K562 (cell line): ENCODE measurements around the gene GTF3C1. TPM values are rescaled to one million over a fixed set of nuclear protein-coding genes. Genes with fewer than 3 reads are reported as not detected.

Source experiments
- ATAC-seq: fragments of 200-7000 bp; cut with Tn5 transposase; 3 replicates; pipeline ENCODE4 v1.9.1; 2020; ENCODE audit warnings: moderate library complexity
- BruUV-seq: library from RNA; stranded (reverse); fragments of 400-500 nt; replicated peaks from 2 replicates; lab custom pipeline; 2021; lab: Mats Ljungman, UMichigan
- CTCF ChIA-PET: fragments of 300-600 bp; formaldehyde crosslinking; extraction: SDS; loops from one replicate; lab custom pipeline; 2021; ENCODE audit warnings: low intra/inter-chr PET ratio; lab: Yijun Ruan, JAX
- POLR2A ChIA-PET: fragments of 300-600, 350-650 bp; sonication (Branson Sonifier 250); formaldehyde crosslinking; extraction: SDS; loops from one replicate; lab custom pipeline; 2021; ENCODE audit warnings: antibody characterized with exemption, inconsistent platforms; lab: Yijun Ruan, JAX
- DNase-seq, 4 experiments: peaks; one replicate each; pipeline versions ENCODE4 v3.0.0 to v3.0.0-alpha.2; 2011 to 2018; ENCODE audit warnings: low spot score in 3 of 4, mixed read lengths in 3 of 4; ENCODE audit errors: extremely low read depth in 1 of 4
- FAIRE-seq: peaks from 2 replicates; lab custom pipeline; 2011; peaks lifted over from hg19 to GRCh38; lab: Jason Lieb, UNC
- H2AFZ ChIP-seq: 2 replicates; pipeline ENCODE4 v1.6.0; 2011; ENCODE audit warnings: low read depth, low read length, control low read depth, inconsistent platforms
- H3K27ac ChIP-seq: fragments of 200-600 bp; 3 replicates; pipeline ENCODE4 v1.8.0; 2011; ENCODE audit warnings: low read depth, mild to moderate bottlenecking, control low read depth, inconsistent platforms, low read length, moderate library complexity, mixed read lengths; ENCODE audit errors: extremely low read depth
- H3K27me3 ChIP-seq, 2 experiments: fragments of 300-600 bp in 1 of 2; 2 replicates in 1 of 2; 3 replicates in 1 of 2; pipeline versions ENCODE4 v1.6.0 to v1.8.0; 2011; ENCODE audit warnings: inconsistent platforms in 2 of 2, low read length in 2 of 2, mild to moderate bottlenecking in 1 of 2, mixed read lengths in 1 of 2, moderate library complexity in 1 of 2; ENCODE audit not compliant: control insufficient read depth in 2 of 2, insufficient read depth in 2 of 2
- H3K36me3 ChIP-seq: fragments of 300-600 bp; 3 replicates; pipeline ENCODE4 v1.8.0; 2011; ENCODE audit warnings: mild to moderate bottlenecking, low read length, inconsistent platforms; ENCODE audit not compliant: control insufficient read depth, insufficient read depth
- H3K4me1 ChIP-seq, 2 experiments: fragments of 200-600 bp in 1 of 2; replicated peaks in 1 of 2; 2 replicates in 1 of 2; 3 replicates in 1 of 2; pipeline versions ENCODE4 v1.5.1 to v1.8.0; 2011; ENCODE audit warnings: inconsistent platforms in 2 of 2, low read length in 2 of 2, mild to moderate bottlenecking in 1 of 2, mixed read lengths in 1 of 2, moderate library complexity in 1 of 2; ENCODE audit not compliant: control insufficient read depth in 2 of 2, insufficient read depth in 2 of 2
- H3K4me2 ChIP-seq: 2 replicates; pipeline ENCODE4 v1.6.1; 2011; ENCODE audit warnings: low read length, control low read depth, inconsistent platforms, mixed read lengths; ENCODE audit not compliant: insufficient read depth
- H3K4me3 ChIP-seq: fragments of 200-600 bp; sonication (generic), shearing (Covaris generic); 2 replicates; pipeline ENCODE4 v1.5.1; 2016; ENCODE audit warnings: control low read depth, inconsistent platforms
- H3K79me2 ChIP-seq: fragments of 200-600 bp; 3 replicates; pipeline ENCODE4 v1.8.0; 2011; ENCODE audit warnings: low read length, inconsistent platforms; ENCODE audit not compliant: control insufficient read depth, insufficient read depth
- H3K9ac ChIP-seq, 2 experiments: 2 replicates each; pipeline versions ENCODE4 v1.6.0 to v1.6.1; 2011; ENCODE audit warnings: low read depth in 2 of 2, low read length in 2 of 2, control low read depth in 1 of 2, inconsistent platforms in 1 of 2, mild to moderate bottlenecking in 1 of 2, mixed read lengths in 1 of 2; ENCODE audit not compliant: insufficient read depth in 1 of 2
- H3K9me1 ChIP-seq: one replicate; pipeline ENCODE4 v1.6.0; 2011; ENCODE audit warnings: inconsistent platforms, mild to moderate bottlenecking, low read length, moderate library complexity; ENCODE audit not compliant: control insufficient read depth, insufficient read depth
- H3K9me3 ChIP-seq: replicated peaks from 2 replicates; pipeline ENCODE4 v1.5.1; 2011; ENCODE audit warnings: low read depth, low read length, inconsistent platforms; ENCODE audit not compliant: control insufficient read depth, insufficient read depth
- H4K20me1 ChIP-seq: replicated peaks from 2 replicates; pipeline ENCODE4 v1.6.1; 2011; ENCODE audit warnings: low read length, inconsistent platforms, mixed read lengths; ENCODE audit not compliant: control insufficient read depth, insufficient read depth
- PRDM10 ChIP-seq: fragments of 450-650 bp; IDR thresholded peaks from 2 replicates; pipeline ENCODE4 v1.6.1; 2018; ENCODE audit not compliant: partially characterized antibody
- ZNF316 ChIP-seq: fragments of 450-650 bp; IDR thresholded peaks from 2 replicates; pipeline ENCODE4 v1.6.1; 2016
- WGBS: fragments of 100-300 bp; shearing (Covaris generic); methylation state at CpG from one replicate; pipeline ENCODE4 v1.1.6; 2016; ENCODE audit warnings: low coverage, mixed read lengths; ENCODE audit not compliant: insufficient coverage; ENCODE audit errors: missing lambda C conversion rate; 5-methylcytosine and 5-hydroxymethylcytosine counted together
- in situ Hi-C: fragments of 300-500 bp; cut with MboI; formaldehyde crosslinking; loops from 4 replicates; pipeline ENCODE4 v1.15.0; 2018; ENCODE audit warnings: inconsistent platforms, mixed read lengths
- intact Hi-C: fragments of 100-400 bp; cut with micrococcal nuclease; formaldehyde crosslinking; loops from 2 replicates; pipeline ENCODE4 v1.14.2; 2022
- polyA plus RNA-seq, 8 experiments: library from polyadenylated mRNA; depleted of rRNA in 4 of 8; stranded (reverse) in 5 of 8; unstranded in 3 of 8; fragments of >200 nt; fragmentation: Nextera tagmentation in 2 of 8; fragmentation: Illumina TruSeq in 1 of 8; extraction: Ambion mirVana in 2 of 8; extraction: Trizol in 1 of 8; gene quantifications; 2 replicates each; pipeline versions ENCODE4 v1.2.1 to v1.2.3, GENCODE V29; 2011 to 2014; ENCODE audit warnings: inconsistent platforms in 1 of 8, missing spikeins in 1 of 8
- total RNA-seq, 7 experiments: library from RNA; depleted of rRNA in 6 of 7; stranded (reverse); fragments of >200 nt in 6 of 7; fragmentation: Illumina TruSeq in 2 of 7; extraction: Trizol in 2 of 7; gene quantifications; 2 replicates each; pipeline versions ENCODE4 v1.2.1 to v1.2.3, GENCODE V29; 2011 to 2021; ENCODE audit warnings: low replicate concordance in 1 of 7

Gene GTF3C1
- total and polyA plus RNA-seq, 9 of the 15 experiments (the other 6 are each of a cell fraction or from before 2014, with no cell fraction given) = 0.72 to 63.6 (median 30.9) TPM

- Histone ChIP-seq H3K4me2 (no peak overlapping the region), H3K9me3 (no peaks in the 10 kb centered on the region), H3K4me3 (no peak overlapping the region), H3K9me1 (no peaks in the 10 kb centered on the region), H3K36me3 (no peaks in the 10 kb centered on the region), H3K27me3 (no peaks in the 10 kb centered on the region), H3K27ac (no peak overlapping the region), H3K79me2 (0 out of 3 replicates have a peak, but pooled peaks cover 2% of the 10 kb centered on the region), H3K9ac (no peak overlapping the region), H4K20me1 (no peaks in the 10 kb centered on the region), H3K4me1 (peaks cover 11 to 12% of the 10 kb centered on the region in 2 experiments), H2AFZ (no peak overlapping the region)
- CTCF ChIA-PET = no interaction called here
- intact Hi-C loops (no loop called here), in situ Hi-C loops (no loop called here)
- WGBS = 92% methylated on average over 4 of the region's 4 CpGs
- no TSS peak for BruUV-seq
- POLR2A ChIA-PET = no interaction called here
- FAIRE-seq = no peak
- no peak for DNase-seq
- ATAC-seq = no peak
- TF ChIP-seq PRDM10 = no peak
- TF ChIP-seq ZNF316 = peak; percentile 31; the same call in 1 of the 2 replicates
These were observed 18.4 kb upstream of the GTF3C1 start for GRCh38 chr16:27568077-27568476.
